CD14-positive monocyte (primary cell): ENCODE measurements around the gene ZFP1. TPM values are rescaled to one million over a fixed set of nuclear protein-coding genes. Genes with fewer than 3 reads are reported as not detected.
A peak's percentile ranks its signal among the peaks of the same experiment; 100 is the strongest.

Experiments used
- DNase-seq, 3 donors: peaks; one replicate each; pipeline ENCODE4 v3.0.0-alpha.2; 2011 to 2022
- H2AFZ ChIP-seq: 2 replicates; pipeline ENCODE4 v1.6.0; 2012; ENCODE audit warnings: mild to moderate bottlenecking, low read depth, low read length, inconsistent platforms; ENCODE audit not compliant: insufficient read depth, poor library complexity, severe bottlenecking
- H3K27ac ChIP-seq, 2 donors: 1 replicate in 1 of 2; 2 replicates in 1 of 2; pipeline ENCODE4 v1.5.1; 2012 to 2013; ENCODE audit warnings: low read length in 2 of 2, control low read depth in 1 of 2, inconsistent platforms in 1 of 2, low read depth in 1 of 2, mild to moderate bottlenecking in 1 of 2
- H3K27me3 ChIP-seq, 2 donors: one replicate each; pipeline versions ENCODE4 v1.6.0 to v1.6.1; 2011 to 2013; ENCODE audit warnings: low read length in 2 of 2; ENCODE audit not compliant: control insufficient read depth in 2 of 2, insufficient read depth in 2 of 2
- H3K36me3 ChIP-seq, 2 donors: replicated peaks in 1 of 2; 1 replicate in 1 of 2; 2 replicates in 1 of 2; pipeline versions ENCODE4 v1.5.1 to v1.6.1; 2012 to 2013; ENCODE audit warnings: low read length in 2 of 2, control low read depth in 1 of 2, inconsistent platforms in 1 of 2, mild to moderate bottlenecking in 1 of 2; ENCODE audit not compliant: insufficient read depth in 2 of 2, control insufficient read depth in 1 of 2
- H3K4me1 ChIP-seq, 2 donors: 1 replicate in 1 of 2; 2 replicates in 1 of 2; pipeline versions ENCODE4 v1.5.1 to v1.6.1; 2012 to 2013; ENCODE audit warnings: low read length in 2 of 2, control low read depth in 1 of 2, inconsistent platforms in 1 of 2, mild to moderate bottlenecking in 1 of 2, moderate library complexity in 1 of 2; ENCODE audit not compliant: insufficient read depth in 2 of 2, control insufficient read depth in 1 of 2
- H3K4me2 ChIP-seq: replicated peaks from 2 replicates; pipeline ENCODE3; 2012; ENCODE audit warnings: low read length, moderate library complexity, mild to moderate bottlenecking; ENCODE audit not compliant: poor library complexity, severe bottlenecking; ENCODE audit errors: extremely low read depth
- H3K4me3 ChIP-seq, 3 experiments: fragments of 200-600 bp in 1 of 3; sonication (generic) in 1 of 3; replicated peaks in 1 of 3; 1 replicate in 2 of 3; 2 replicates in 1 of 3; pipeline ENCODE4 v1.5.1; 2011 to 2013; ENCODE audit warnings: low read length in 3 of 3, mild to moderate bottlenecking in 3 of 3, control low read depth in 2 of 3, low read depth in 2 of 3, inconsistent platforms in 1 of 3, moderate library complexity in 1 of 3
- H3K79me2 ChIP-seq: 2 replicates; pipeline ENCODE4 v1.6.0; 2012; ENCODE audit warnings: mild to moderate bottlenecking, control low read depth, inconsistent platforms, low read length, moderate library complexity; ENCODE audit not compliant: insufficient read depth
- H3K9ac ChIP-seq: 2 replicates; pipeline ENCODE4 v1.6.0; 2017; ENCODE audit warnings: low read length, mild to moderate bottlenecking; ENCODE audit not compliant: insufficient read depth, poor library complexity, severe bottlenecking
- H3K9me3 ChIP-seq, 2 donors: replicated peaks in 1 of 2; 1 replicate in 1 of 2; 2 replicates in 1 of 2; pipeline versions ENCODE4 v1.5.1 to v1.6.1; 2012 to 2013; ENCODE audit warnings: low read length in 2 of 2, control low read depth in 1 of 2; ENCODE audit not compliant: control insufficient read depth in 1 of 2, insufficient read depth in 1 of 2
- H4K20me1 ChIP-seq: 2 replicates; pipeline ENCODE4 v1.6.0; 2012; ENCODE audit warnings: mild to moderate bottlenecking, low read length, control low read depth, moderate library complexity; ENCODE audit not compliant: insufficient read depth
- H3K27ac Mint-ChIP-seq, 7 donors: one replicate each; pipeline ENCODE4 v1.8.0; 2020; ENCODE audit warnings: mild to moderate bottlenecking in 7 of 7, mixed read lengths in 7 of 7, moderate library complexity in 6 of 7, inconsistent platforms in 2 of 7
- H3K27me3 Mint-ChIP-seq, 3 donors: one replicate each; pipeline ENCODE4 v1.8.0; 2021 to 2022; ENCODE audit warnings: low read depth in 3 of 3, mild to moderate bottlenecking in 3 of 3, mixed read lengths in 3 of 3, moderate library complexity in 3 of 3, inconsistent platforms in 1 of 3
- H3K36me3 Mint-ChIP-seq, 2 donors: one replicate each; pipeline ENCODE4 v1.8.0; 2020; ENCODE audit warnings: mixed read lengths in 2 of 2, inconsistent platforms in 1 of 2, mild to moderate bottlenecking in 1 of 2
- H3K4me1 Mint-ChIP-seq: one replicate; pipeline ENCODE4 v1.8.0; 2020; ENCODE audit warnings: mild to moderate bottlenecking, mixed read lengths
- H3K4me3 Mint-ChIP-seq, 2 donors: one replicate each; pipeline ENCODE4 v1.8.0; 2020; ENCODE audit warnings: mild to moderate bottlenecking in 2 of 2, mixed read lengths in 2 of 2, moderate library complexity in 1 of 2
- H3K9me3 Mint-ChIP-seq, 7 donors: one replicate each; pipeline ENCODE4 v1.8.0; 2020 to 2022; ENCODE audit warnings: mixed read lengths in 7 of 7, mild to moderate bottlenecking in 6 of 7, moderate library complexity in 6 of 7, inconsistent platforms in 2 of 7
- WGBS: methylation state at CpG from one replicate; pipeline ENCODE4 v1.1.5; 2013; ENCODE audit warnings: missing lambda C conversion rate; ENCODE audit not compliant: insufficient coverage; 5-methylcytosine and 5-hydroxymethylcytosine counted together
- intact Hi-C, 2 donors: fragments of 100-400 bp; cut with micrococcal nuclease; formaldehyde crosslinking; loops; one replicate each; pipeline versions ENCODE4 v1.15.0 to v1.15.1; 2023
- polyA plus RNA-seq, 3 donors: library from polyadenylated mRNA; depleted of rRNA in 1 of 3; unstranded in 2 of 3; stranded (reverse) in 1 of 3; fragments of 300-500 nt in 2 of 3; fragments of >200 nt in 1 of 3; fragmentation: Illumina TruSeq in 2 of 3; gene quantifications; 1 replicate in 2 of 3; 2 replicates in 1 of 3; pipeline ENCODE4 v1.2.3, GENCODE V29; 2012 to 2021
- TF ChIP-seq, protein P1 (sequence below): fragments of 200-600 bp; IDR thresholded peaks from one replicate; pipeline ENCODE4 v1.8.0; 2022; ENCODE audit warnings: antibody characterized with exemption, mild to moderate bottlenecking

ZFP1 gene
- polyA plus RNA-seq, 3 donors = 1.8 to 4.0 (median 3.4) TPM

DNA sequence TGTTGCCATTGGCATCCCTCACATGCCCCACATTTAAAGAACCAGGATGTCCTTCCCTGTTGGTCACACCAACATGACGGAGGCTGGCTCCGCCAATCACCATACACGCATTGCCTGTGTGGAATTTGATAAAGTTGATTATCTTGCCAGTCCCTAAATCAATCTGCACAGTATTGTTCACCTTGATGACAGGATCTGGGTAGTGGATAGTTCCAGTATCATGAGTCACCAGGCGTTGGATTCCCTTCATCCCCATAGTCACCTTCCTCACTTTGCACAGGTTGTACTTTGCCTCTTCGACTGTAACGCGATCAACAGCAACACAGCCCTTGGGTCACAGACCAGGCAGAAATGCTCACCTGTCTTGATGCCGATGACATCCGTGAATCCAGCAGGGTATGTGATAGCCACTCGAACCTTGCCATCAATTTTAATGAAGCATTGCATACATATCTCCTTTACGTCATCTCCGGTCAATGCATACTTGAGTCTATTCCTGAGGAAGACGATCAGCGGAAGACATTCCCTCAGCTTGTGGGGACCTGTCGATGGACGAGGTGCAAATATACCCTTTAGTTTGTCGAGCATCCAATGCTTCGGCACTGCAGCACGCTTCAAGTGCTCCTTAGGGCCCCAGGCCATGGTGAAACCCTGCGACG is 44.4 kb downstream of the ZFP1 start:
- Histone ChIP-seq H3K27me3 (peaks cover 9 to 20% of the 10 kb centered on the region in 2 donors), H3K4me1 (no peaks in the 10 kb centered on the region), H3K9ac (no peak overlapping the region), H3K36me3 (no peaks in the 10 kb centered on the region), H3K9me3 (no peaks in the 10 kb centered on the region), H3K4me2 (no peak overlapping the region), H4K20me1 (no peaks in the 10 kb centered on the region), H2AFZ (no peak overlapping the region), H3K79me2 (no peaks in the 10 kb centered on the region), H3K27ac (no peak overlapping the region), H3K4me3 (no peak overlapping the region)
- Mint-ChIP-seq H3K27ac (no peak overlapping the region), H3K4me1 (no peaks in the 10 kb centered on the region), H3K27me3 (peaks cover 43 to 61% (median 57%) of the 10 kb centered on the region in 3 donors), H3K9me3 (peaks cover 0 to 6% (median 0%) of the 10 kb centered on the region in 7 donors), H3K4me3 (no peak overlapping the region), H3K36me3 (no peaks in the 10 kb centered on the region)
- no peak for DNase-seq
- TF ChIP-seq, protein P1, sequence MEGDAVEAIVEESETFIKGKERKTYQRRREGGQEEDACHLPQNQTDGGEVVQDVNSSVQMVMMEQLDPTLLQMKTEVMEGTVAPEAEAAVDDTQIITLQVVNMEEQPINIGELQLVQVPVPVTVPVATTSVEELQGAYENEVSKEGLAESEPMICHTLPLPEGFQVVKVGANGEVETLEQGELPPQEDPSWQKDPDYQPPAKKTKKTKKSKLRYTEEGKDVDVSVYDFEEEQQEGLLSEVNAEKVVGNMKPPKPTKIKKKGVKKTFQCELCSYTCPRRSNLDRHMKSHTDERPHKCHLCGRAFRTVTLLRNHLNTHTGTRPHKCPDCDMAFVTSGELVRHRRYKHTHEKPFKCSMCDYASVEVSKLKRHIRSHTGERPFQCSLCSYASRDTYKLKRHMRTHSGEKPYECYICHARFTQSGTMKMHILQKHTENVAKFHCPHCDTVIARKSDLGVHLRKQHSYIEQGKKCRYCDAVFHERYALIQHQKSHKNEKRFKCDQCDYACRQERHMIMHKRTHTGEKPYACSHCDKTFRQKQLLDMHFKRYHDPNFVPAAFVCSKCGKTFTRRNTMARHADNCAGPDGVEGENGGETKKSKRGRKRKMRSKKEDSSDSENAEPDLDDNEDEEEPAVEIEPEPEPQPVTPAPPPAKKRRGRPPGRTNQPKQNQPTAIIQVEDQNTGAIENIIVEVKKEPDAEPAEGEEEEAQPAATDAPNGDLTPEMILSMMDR = no peak
- WGBS = 97% methylated on average over 16 of the region's 21 CpGs
- intact Hi-C loops = loop anchor here in 1 of 2 donors (10.0 kb wide), 1 partner anchor 572 kb away; no protein-coding TSS in a partner anchor

DNA sequence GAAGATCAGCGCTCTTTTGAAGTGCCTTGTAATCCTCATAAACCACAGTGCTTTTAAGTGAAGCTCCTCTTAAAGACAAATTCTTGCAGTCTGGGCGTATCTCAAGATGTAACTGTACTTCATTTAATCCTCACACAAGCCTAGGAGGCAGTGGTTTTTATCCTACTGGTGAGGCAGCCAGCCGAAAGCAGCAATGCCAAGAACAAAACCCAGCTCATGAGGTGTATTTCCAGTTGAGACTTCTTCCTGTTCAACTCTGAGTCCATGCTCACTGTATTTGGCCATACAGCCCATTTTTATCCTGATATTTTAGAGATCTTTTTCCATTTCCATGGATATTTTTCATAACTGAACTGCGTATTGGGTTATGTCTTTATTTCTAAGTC is 44.9 kb downstream of the ZFP1 start:
- Mint-ChIP-seq H3K27ac (no peak overlapping the region), H3K27me3 (peaks cover 48 to 64% (median 62%) of the 10 kb centered on the region in 3 donors), H3K4me3 (peak overlapping the region in 1 of 2 donors; percentile 26), H3K4me1 (no peaks in the 10 kb centered on the region), H3K36me3 (no peaks in the 10 kb centered on the region), H3K9me3 (peaks cover 0 to 6% (median 0%) of the 10 kb centered on the region in 7 donors)
- no peaks in the 10 kb centered on the region for H3K79me2 ChIP-seq
- no peak overlapping the region for H2AFZ ChIP-seq
- H3K4me2 ChIP-seq = no peak overlapping the region
- H3K4me3 ChIP-seq = no peak overlapping the region
- no peak overlapping the region for H3K27ac ChIP-seq
- TF ChIP-seq, protein P1 = no peak
- 100% methylated on average over 1 of the region's 4 CpGs for WGBS
- no peaks in the 10 kb centered on the region for H3K4me1 ChIP-seq
- intact Hi-C loops = loop anchor here in 1 of 2 donors (10.0 kb wide), 1 partner anchor 572 kb away; no protein-coding TSS in a partner anchor
- no peak overlapping the region for H3K9ac ChIP-seq
- no peaks in the 10 kb centered on the region for H4K20me1 ChIP-seq
- no peaks in the 10 kb centered on the region for H3K36me3 ChIP-seq
- peaks cover 14 to 26% of the 10 kb centered on the region in 2 donors for H3K27me3 ChIP-seq
- H3K9me3 ChIP-seq = no peaks in the 10 kb centered on the region
- DNase-seq = no peak
